HCT116 (cell line): ENCODE results near the gene IL18R1. TPM values are rescaled to one million over a fixed set of nuclear protein-coding genes. Genes with fewer than 3 reads are reported as not detected.

ENCODE experiments used
- ATAC-seq: fragments of 200-7000 bp; cut with Tn5 transposase; 2 replicates; pipeline ENCODE4 v1.9.1; 2020; ENCODE audit warnings: mild to moderate bottlenecking, moderate library complexity
- BruUV-seq: library from RNA; stranded (reverse); fragments of 400-500 nt; replicated peaks from 2 replicates; lab custom pipeline; 2021; lab: Mats Ljungman, UMichigan
- CTCF ChIA-PET: fragments of 300-600 bp; sonication (Branson Sonifier 250); formaldehyde crosslinking; loops from one replicate; lab custom pipeline; 2021; ENCODE audit warnings: antibody characterized with exemption; lab: Charles Lee
- POLR2A ChIA-PET: fragments of 300-600, 350-600 bp; sonication (Branson Sonifier 250); formaldehyde crosslinking; loops from one replicate; lab custom pipeline; 2021; ENCODE audit warnings: antibody characterized with exemption; lab: Charles Lee
- RAD21 ChIA-PET, 2 experiments: fragments of 300-600 bp; sonication (Branson Sonifier 250); formaldehyde crosslinking; loops; one replicate each; lab custom pipeline; 2023; ENCODE audit warnings: low total read pairs in 2 of 2; ENCODE audit not compliant: uncharacterized antibody in 2 of 2, unreplicated experiment in 2 of 2, low non-redundant PET in 1 of 2; lab: Charles Lee
- DNase-seq: peaks from one replicate; pipeline ENCODE4 v3.0.0-alpha.2; 2010; ENCODE audit warnings: low read depth, low spot score
- H2AFZ ChIP-seq: fragments of 200-600 bp; shearing (Covaris generic), sonication (generic); 2 replicates; pipeline ENCODE4 v1.6.1; 2017; ENCODE audit warnings: low read depth, mixed run types, mixed read lengths, antibody characterized with exemption, low read length; ENCODE audit not compliant: poor library complexity, severe bottlenecking
- H3K27ac ChIP-seq: 2 replicates; pipeline ENCODE4 v1.5.1; 2012; ENCODE audit warnings: low read depth, low read length
- H3K27me3 ChIP-seq: fragments of 200-600 bp; sonication (generic); 2 replicates; pipeline ENCODE4 v1.6.1; 2016; ENCODE audit warnings: mixed run types, low read length, mixed read lengths; ENCODE audit not compliant: insufficient read depth
- H3K36me3 ChIP-seq, 2 experiments: fragments of 200-500 bp in 1 of 2; fragments of 200-600 bp in 1 of 2; sonication (Bioruptor generic) in 1 of 2; sonication (generic) in 1 of 2; 2 replicates each; pipeline versions ENCODE4 v1.5.1 to v1.6.1; 2014 to 2016; ENCODE audit warnings: low read length in 2 of 2, inconsistent platforms in 1 of 2, mixed read lengths in 1 of 2, mixed run types in 1 of 2; ENCODE audit not compliant: insufficient read depth in 2 of 2, control insufficient read depth in 1 of 2
- H3K4me1 ChIP-seq, 2 experiments: fragments of 200-600 bp in 1 of 2; sonication (generic) in 1 of 2; 2 replicates each; pipeline versions ENCODE4 v1.5.1 to v1.6.1; 2012 to 2017; ENCODE audit warnings: low read length in 2 of 2, inconsistent platforms in 1 of 2, mild to moderate bottlenecking in 1 of 2, mixed read lengths in 1 of 2, mixed run types in 1 of 2, moderate library complexity in 1 of 2; ENCODE audit not compliant: insufficient read depth in 2 of 2, control insufficient read depth in 1 of 2
- H3K4me2 ChIP-seq: fragments of 200-600 bp; sonication (generic); 2 replicates; pipeline ENCODE4 v1.6.1; 2017; ENCODE audit warnings: mixed run types, low read length, mixed read lengths
- H3K4me3 ChIP-seq, 2 experiments: fragments of 200-600 bp in 1 of 2; sonication (generic) in 1 of 2; replicated peaks in 1 of 2; 2 replicates each; pipeline ENCODE4 v1.5.1; 2011 to 2016; ENCODE audit warnings: low read length in 2 of 2, control low read depth in 1 of 2, low read depth in 1 of 2, mild to moderate bottlenecking in 1 of 2, mixed read lengths in 1 of 2, mixed run types in 1 of 2
- H3K79me2 ChIP-seq: fragments of 200-600 bp; sonication (generic); 2 replicates; pipeline ENCODE4 v1.6.1; 2017; ENCODE audit warnings: mild to moderate bottlenecking, mixed run types, low read length, moderate library complexity, mixed read lengths; ENCODE audit not compliant: insufficient read depth
- H3K9ac ChIP-seq: fragments of 200-600 bp; sonication (generic); 2 replicates; pipeline ENCODE4 v1.6.1; 2016; ENCODE audit warnings: low read length, mixed read lengths
- H3K9me2 ChIP-seq: fragments of 200-600 bp; sonication (generic), shearing (Covaris generic); 2 replicates; pipeline ENCODE4 v1.6.1; 2017; ENCODE audit warnings: mixed run types, mild to moderate bottlenecking, moderate library complexity; ENCODE audit not compliant: insufficient read depth
- H3K9me3 ChIP-seq, 2 experiments: fragments of 200-500 bp in 1 of 2; fragments of 200-600 bp in 1 of 2; sonication (Bioruptor generic) in 1 of 2; sonication (generic) in 1 of 2; 2 replicates each; pipeline ENCODE4 v1.6.1; 2014 to 2017; ENCODE audit warnings: low read length in 2 of 2, mixed read lengths in 2 of 2, inconsistent platforms in 1 of 2, low read depth in 1 of 2, mild to moderate bottlenecking in 1 of 2, mixed run types in 1 of 2, moderate library complexity in 1 of 2; ENCODE audit not compliant: control insufficient read depth in 1 of 2, insufficient read depth in 1 of 2
- H4K20me1 ChIP-seq: fragments of 200-600 bp; sonication (generic), shearing (Covaris generic); 2 replicates; pipeline ENCODE4 v1.6.1; 2017; ENCODE audit warnings: mixed run types, mild to moderate bottlenecking, moderate library complexity; ENCODE audit not compliant: insufficient read depth
- CBX3 ChIP-seq: IDR thresholded peaks from 2 replicates; pipeline ENCODE4 v1.6.1; 2012; ENCODE audit warnings: low read depth
- EGR1 ChIP-seq: IDR thresholded peaks from 2 replicates; pipeline ENCODE4 v1.6.1; 2012; ENCODE audit warnings: low read depth
- SP1 ChIP-seq: IDR thresholded peaks from 2 replicates; pipeline ENCODE4 v1.6.1; 2012; ENCODE audit warnings: low read depth
- TCF7L2 ChIP-seq: IDR thresholded peaks from 2 replicates; pipeline ENCODE4 v1.7.0; 2011; ENCODE audit warnings: borderline replicate concordance, inconsistent platforms; ENCODE audit not compliant: insufficient read depth, insufficient read length; ENCODE audit errors: extremely low read depth
- ZBTB33 ChIP-seq: IDR thresholded peaks from 2 replicates; pipeline ENCODE4 v1.6.1; 2011; ENCODE audit warnings: mild to moderate bottlenecking, low read length, moderate library complexity; ENCODE audit not compliant: insufficient replicate concordance; ENCODE audit errors: extremely low read depth
- ZFX ChIP-seq: fragments of 450-650 bp; IDR thresholded peaks from 2 replicates; pipeline ENCODE4 v1.6.1; 2017
- ZNF274 ChIP-seq: fragments of 200-500 bp; sonication (Bioruptor generic); IDR thresholded peaks from 2 replicates; pipeline ENCODE4 v1.6.1; 2014; ENCODE audit warnings: mild to moderate bottlenecking, low read depth, low read length, inconsistent platforms
- intact Hi-C: fragments of 100-400 bp; cut with micrococcal nuclease; formaldehyde crosslinking; loops from 2 replicates; pipeline ENCODE4 v1.10.0; 2022
- total RNA-seq: library from RNA; stranded (reverse); gene quantifications from one replicate; pipeline ENCODE4 v1.2.1, GENCODE V29; 2021; ENCODE audit not compliant: unreplicated experiment
- TF ChIP-seq, protein P1 (sequence below): IDR thresholded peaks from 2 replicates; pipeline ENCODE4 v1.6.1; 2012; ENCODE audit warnings: low read depth

Gene IL18R1
- total RNA-seq, 1 experiment from 2014 or later = 1.5 TPM

DNA sequence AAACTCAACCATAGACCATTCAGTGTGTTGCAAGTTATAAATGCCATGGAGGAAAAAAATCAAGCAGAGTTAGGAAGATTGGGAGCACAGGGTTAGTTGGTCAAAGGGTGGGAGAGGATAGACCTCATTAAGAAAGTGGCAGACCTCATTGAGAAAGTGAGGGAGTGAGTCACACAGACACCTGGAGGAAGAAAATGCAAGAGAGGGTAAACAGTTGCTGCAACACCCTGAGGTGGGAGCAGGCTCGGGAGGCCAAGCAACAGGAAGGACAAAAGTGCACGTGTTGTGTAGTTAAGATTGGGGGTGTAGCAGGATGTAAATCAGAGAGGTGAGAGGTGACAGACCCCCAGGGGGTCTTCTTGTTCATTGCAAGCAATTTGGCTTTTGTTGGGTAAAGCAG lies 37.9 kb upstream of the IL18R1 start:
- Histone ChIP-seq H3K4me3 (no peak overlapping the region), H3K27me3 (no peaks in the 10 kb centered on the region), H3K4me2 (no peak overlapping the region), H3K9me2 (no peaks in the 10 kb centered on the region), H4K20me1 (no peaks in the 10 kb centered on the region), H3K4me1 (no peaks in the 10 kb centered on the region), H3K36me3 (no peaks in the 10 kb centered on the region), H3K27ac (no peak overlapping the region), H3K9me3 (no peaks in the 10 kb centered on the region), H3K79me2 (no peaks in the 10 kb centered on the region), H2AFZ (no peak overlapping the region), H3K9ac (no peak overlapping the region)
- ChIA-PET POLR2A (no interaction called here), RAD21 (no interaction called here), CTCF (no interaction called here)
- DNase-seq (no peak), ATAC-seq (no peak)
- no TSS peak for BruUV-seq
- intact Hi-C loops = no loop called here
- TF ChIP-seq SP1 (no peak), CBX3 (no peak), ZFX (no peak), ZNF274 (no peak), ZBTB33 (no peak), TCF7L2 (no peak), EGR1 (no peak)
- TF ChIP-seq, protein P1, sequence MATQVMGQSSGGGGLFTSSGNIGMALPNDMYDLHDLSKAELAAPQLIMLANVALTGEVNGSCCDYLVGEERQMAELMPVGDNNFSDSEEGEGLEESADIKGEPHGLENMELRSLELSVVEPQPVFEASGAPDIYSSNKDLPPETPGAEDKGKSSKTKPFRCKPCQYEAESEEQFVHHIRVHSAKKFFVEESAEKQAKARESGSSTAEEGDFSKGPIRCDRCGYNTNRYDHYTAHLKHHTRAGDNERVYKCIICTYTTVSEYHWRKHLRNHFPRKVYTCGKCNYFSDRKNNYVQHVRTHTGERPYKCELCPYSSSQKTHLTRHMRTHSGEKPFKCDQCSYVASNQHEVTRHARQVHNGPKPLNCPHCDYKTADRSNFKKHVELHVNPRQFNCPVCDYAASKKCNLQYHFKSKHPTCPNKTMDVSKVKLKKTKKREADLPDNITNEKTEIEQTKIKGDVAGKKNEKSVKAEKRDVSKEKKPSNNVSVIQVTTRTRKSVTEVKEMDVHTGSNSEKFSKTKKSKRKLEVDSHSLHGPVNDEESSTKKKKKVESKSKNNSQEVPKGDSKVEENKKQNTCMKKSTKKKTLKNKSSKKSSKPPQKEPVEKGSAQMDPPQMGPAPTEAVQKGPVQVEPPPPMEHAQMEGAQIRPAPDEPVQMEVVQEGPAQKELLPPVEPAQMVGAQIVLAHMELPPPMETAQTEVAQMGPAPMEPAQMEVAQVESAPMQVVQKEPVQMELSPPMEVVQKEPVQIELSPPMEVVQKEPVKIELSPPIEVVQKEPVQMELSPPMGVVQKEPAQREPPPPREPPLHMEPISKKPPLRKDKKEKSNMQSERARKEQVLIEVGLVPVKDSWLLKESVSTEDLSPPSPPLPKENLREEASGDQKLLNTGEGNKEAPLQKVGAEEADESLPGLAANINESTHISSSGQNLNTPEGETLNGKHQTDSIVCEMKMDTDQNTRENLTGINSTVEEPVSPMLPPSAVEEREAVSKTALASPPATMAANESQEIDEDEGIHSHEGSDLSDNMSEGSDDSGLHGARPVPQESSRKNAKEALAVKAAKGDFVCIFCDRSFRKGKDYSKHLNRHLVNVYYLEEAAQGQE = no peak
